ENCODE data around the gene STATH. TPM values are rescaled to one million over a fixed set of nuclear protein-coding genes. Genes with fewer than 3 reads are reported as not detected.

STATH gene
- polyA plus RNA-seq (2012; ENCODE audit: insufficient read length, low read depth) = not detected

GRCh38 chr4:69995526-69996016 is at the start of gene STATH:
Gene STATH (plus strand): TSS chr4:69995966. CDS start chr4:69998438, 2,472 bp downstream.
- TF ChIP-seq REST (IDR thresholded peaks at IDR 0.05; ENCODE audit: insufficient read depth in 1 of 2, low read depth in 2 of 2, low read length in 2 of 2) = no peak
- no peak for TF ChIP-seq POLR2AphosphoS5 (IDR thresholded peaks at IDR 0.05; ENCODE audit: low read depth, low read length)
- no peak for TF ChIP-seq FOXP2 (optimal IDR thresholded peaks at IDR 0.05; ENCODE audit: borderline replicate concordance, extremely low read depth, extremely low read length, insufficient read depth)
- TF ChIP-seq TAF1 (IDR thresholded peaks at IDR 0.05; ENCODE audit: borderline replicate concordance, insufficient read depth, low read length) = no peak
- TF ChIP-seq SIN3A (IDR thresholded peaks at IDR 0.05; ENCODE audit: borderline replicate concordance, insufficient read depth, low read length) = no peak

GRCh38 chr4:69951602-69952001 is 44.2 kb upstream of the STATH start:
- TF ChIP-seq SIN3A (IDR thresholded peaks at IDR 0.05; ENCODE audit: borderline replicate concordance, insufficient read depth, low read length) = no peak
- TF ChIP-seq REST (IDR thresholded peaks at IDR 0.05; ENCODE audit: insufficient read depth in 1 of 2, low read depth in 2 of 2, low read length in 2 of 2) = no peak
- TF ChIP-seq FOXP2 (optimal IDR thresholded peaks at IDR 0.05; ENCODE audit: borderline replicate concordance, extremely low read depth, extremely low read length, insufficient read depth) = no peak
- no peak for TF ChIP-seq POLR2AphosphoS5 (IDR thresholded peaks at IDR 0.05; ENCODE audit: low read depth, low read length)
- TF ChIP-seq TAF1 (IDR thresholded peaks at IDR 0.05; ENCODE audit: borderline replicate concordance, insufficient read depth, low read length) = no peak

- TF ChIP-seq POLR2AphosphoS5 (IDR thresholded peaks at IDR 0.05; ENCODE audit: low read depth, low read length) = no peak
- no peak for TF ChIP-seq SIN3A (IDR thresholded peaks at IDR 0.05; ENCODE audit: borderline replicate concordance, insufficient read depth, low read length)
- TF ChIP-seq REST (IDR thresholded peaks at IDR 0.05; ENCODE audit: insufficient read depth in 1 of 2, low read depth in 2 of 2, low read length in 2 of 2) = no peak
- no peak for TF ChIP-seq TAF1 (IDR thresholded peaks at IDR 0.05; ENCODE audit: borderline replicate concordance, insufficient read depth, low read length)
- no peak for TF ChIP-seq FOXP2 (optimal IDR thresholded peaks at IDR 0.05; ENCODE audit: borderline replicate concordance, extremely low read depth, extremely low read length, insufficient read depth)
Measured at GRCh38 chr4:69957209-69957608, 38.6 kb upstream of the STATH start.

GRCh38 chr4:69965628-69966027 is 30.1 kb upstream of the STATH start, which contains the start of gene CSN2:
Gene CSN2 (minus strand): TSS chr4:69965728. CDS start chr4:69960995, 4,733 bp downstream.
- TF ChIP-seq TAF1 (IDR thresholded peaks at IDR 0.05; ENCODE audit: borderline replicate concordance, insufficient read depth, low read length) (no peak), FOXP2 (optimal IDR thresholded peaks at IDR 0.05; ENCODE audit: borderline replicate concordance, extremely low read depth, extremely low read length, insufficient read depth) (no peak), SIN3A (IDR thresholded peaks at IDR 0.05; ENCODE audit: borderline replicate concordance, insufficient read depth, low read length) (no peak), REST (IDR thresholded peaks at IDR 0.05; ENCODE audit: insufficient read depth in 1 of 2, low read depth in 2 of 2, low read length in 2 of 2) (no peak), POLR2AphosphoS5 (IDR thresholded peaks at IDR 0.05; ENCODE audit: low read depth, low read length) (no peak)

Data from PFSK-1 (cell line).